Nephron progenitor cell (in vitro differentiated cells): ENCODE data around the gene DNAH10.

Experiments
- DNase-seq: peaks from one replicate; pipeline ENCODE4 v3.0.0; 2021
- H3K27ac Mint-ChIP-seq: 2 replicates; pipeline ENCODE4 v1.8.0; 2021; ENCODE audit warnings: mild to moderate bottlenecking, moderate library complexity, mixed read lengths
- H3K27me3 Mint-ChIP-seq: 2 replicates; pipeline ENCODE4 v1.8.0; 2021; ENCODE audit warnings: mild to moderate bottlenecking, low read depth, mixed read lengths; ENCODE audit not compliant: poor library complexity
- H3K36me3 Mint-ChIP-seq: 2 replicates; pipeline ENCODE4 v1.8.0; 2021; ENCODE audit warnings: low read depth, mixed read lengths
- H3K4me1 Mint-ChIP-seq: 2 replicates; pipeline ENCODE4 v1.8.0; 2021; ENCODE audit warnings: mixed read lengths
- H3K4me3 Mint-ChIP-seq: 2 replicates; pipeline ENCODE4 v1.8.0; 2021; ENCODE audit warnings: mild to moderate bottlenecking, moderate library complexity, mixed read lengths
- H3K9me3 Mint-ChIP-seq: 2 replicates; pipeline ENCODE4 v1.8.0; 2021; ENCODE audit warnings: mild to moderate bottlenecking, moderate library complexity, mixed read lengths
- TF ChIP-seq, protein P1 (sequence below): fragments of 200-600 bp; sonication (generic); IDR thresholded peaks from 2 replicates; pipeline ENCODE4 v1.5.0; 2021; ENCODE audit warnings: antibody characterized with exemption

DNAH10 gene

DNA sequence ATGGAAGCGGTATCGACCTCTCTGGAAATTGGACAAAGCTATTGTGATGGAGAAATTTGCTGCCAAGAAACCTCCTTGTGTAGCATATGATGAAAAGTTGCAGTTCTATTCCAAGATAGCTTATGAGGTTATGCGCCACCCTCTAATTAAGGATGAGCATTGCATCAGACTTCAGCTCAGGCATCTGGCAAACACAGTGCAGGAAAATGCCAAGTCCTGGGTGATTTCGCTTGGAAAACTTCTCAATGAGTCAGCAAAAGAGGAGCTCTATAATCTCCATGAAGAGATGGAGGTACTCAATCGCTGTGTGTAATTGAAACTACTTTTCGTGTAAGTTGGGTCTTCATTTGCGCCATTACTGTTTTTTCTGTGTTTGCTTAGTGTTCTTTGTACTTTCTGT, 51.2 kb downstream of the DNAH10 start:
- H3K4me1 Mint-ChIP-seq = no peaks in the 10 kb centered on the region
- peaks cover 35% of the 10 kb centered on the region for H3K9me3 Mint-ChIP-seq
- TF ChIP-seq, protein P1, sequence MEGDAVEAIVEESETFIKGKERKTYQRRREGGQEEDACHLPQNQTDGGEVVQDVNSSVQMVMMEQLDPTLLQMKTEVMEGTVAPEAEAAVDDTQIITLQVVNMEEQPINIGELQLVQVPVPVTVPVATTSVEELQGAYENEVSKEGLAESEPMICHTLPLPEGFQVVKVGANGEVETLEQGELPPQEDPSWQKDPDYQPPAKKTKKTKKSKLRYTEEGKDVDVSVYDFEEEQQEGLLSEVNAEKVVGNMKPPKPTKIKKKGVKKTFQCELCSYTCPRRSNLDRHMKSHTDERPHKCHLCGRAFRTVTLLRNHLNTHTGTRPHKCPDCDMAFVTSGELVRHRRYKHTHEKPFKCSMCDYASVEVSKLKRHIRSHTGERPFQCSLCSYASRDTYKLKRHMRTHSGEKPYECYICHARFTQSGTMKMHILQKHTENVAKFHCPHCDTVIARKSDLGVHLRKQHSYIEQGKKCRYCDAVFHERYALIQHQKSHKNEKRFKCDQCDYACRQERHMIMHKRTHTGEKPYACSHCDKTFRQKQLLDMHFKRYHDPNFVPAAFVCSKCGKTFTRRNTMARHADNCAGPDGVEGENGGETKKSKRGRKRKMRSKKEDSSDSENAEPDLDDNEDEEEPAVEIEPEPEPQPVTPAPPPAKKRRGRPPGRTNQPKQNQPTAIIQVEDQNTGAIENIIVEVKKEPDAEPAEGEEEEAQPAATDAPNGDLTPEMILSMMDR = no peak
- no peak overlapping the region for H3K4me3 Mint-ChIP-seq
- no peak overlapping the region for H3K27ac Mint-ChIP-seq
- no peaks in the 10 kb centered on the region for H3K36me3 Mint-ChIP-seq
- H3K27me3 Mint-ChIP-seq = peaks cover 15% of the 10 kb centered on the region
- DNase-seq = no peak

DNA sequence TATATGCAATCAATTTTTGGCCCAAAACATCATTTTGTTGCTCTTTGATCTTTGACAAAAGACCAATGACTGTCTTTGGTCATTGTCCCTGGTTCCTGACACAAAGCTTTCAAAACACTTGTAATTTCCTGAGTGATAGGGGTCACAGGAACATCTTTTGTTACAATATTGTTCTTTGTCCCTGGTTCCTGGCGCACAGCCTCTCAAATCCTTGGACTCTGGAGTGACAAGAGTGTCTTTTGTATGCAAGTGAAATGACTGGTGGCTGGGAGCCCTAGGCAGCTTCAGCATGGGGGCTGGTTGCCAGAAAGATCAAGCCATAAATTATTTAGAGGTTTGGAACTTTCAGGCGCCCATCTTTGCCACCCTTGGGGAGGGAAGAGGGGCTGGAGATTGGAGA, 53.9 kb downstream of the DNAH10 start:
- TF ChIP-seq, protein P1 = no peak
- no peaks in the 10 kb centered on the region for H3K4me1 Mint-ChIP-seq

DNA sequence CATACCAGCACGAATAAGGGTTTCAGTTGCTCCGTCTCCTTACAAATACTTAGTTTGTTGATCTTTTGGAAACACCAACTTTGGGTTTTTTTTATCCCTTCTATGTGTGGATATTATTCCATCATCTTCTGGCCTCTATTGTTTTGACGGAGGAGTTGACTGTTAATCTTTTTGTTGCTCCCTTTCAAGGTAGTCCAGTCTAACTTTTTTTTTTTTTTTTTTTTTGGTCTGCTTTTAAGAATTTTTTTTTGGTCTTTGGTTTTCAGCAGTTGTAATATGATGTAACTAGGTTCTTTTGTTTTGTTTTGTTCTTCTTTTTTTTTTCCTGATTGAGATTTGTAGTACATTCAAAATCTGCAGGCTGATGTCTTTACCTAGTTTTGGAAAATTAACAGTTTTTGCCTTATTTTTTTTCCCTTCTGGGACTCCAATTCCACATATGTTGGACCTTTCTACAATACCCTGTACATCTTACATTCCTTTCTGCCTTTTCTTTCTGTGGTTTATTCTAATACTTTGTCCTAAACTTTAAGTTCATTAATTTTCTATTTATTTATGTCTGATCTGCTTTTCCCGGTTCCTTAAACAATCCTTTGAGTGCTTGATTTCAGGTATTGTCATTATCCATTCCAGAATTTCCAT, 54.9 kb downstream of the DNAH10 start:
- Mint-ChIP-seq H3K36me3 (no peaks in the 10 kb centered on the region), H3K27ac (no peak overlapping the region), H3K9me3 (peaks cover 41% of the 10 kb centered on the region), H3K4me3 (no peak overlapping the region), H3K27me3 (peaks cover 8% of the 10 kb centered on the region), H3K4me1 (no peaks in the 10 kb centered on the region)
- DNase-seq = no peak
- TF ChIP-seq, protein P1 = no peak

More for the DNA sequence above, 53.9 kb downstream of the DNAH10 start:
- Mint-ChIP-seq H3K27me3 (peaks cover 8% of the 10 kb centered on the region), H3K4me3 (no peak overlapping the region), H3K36me3 (no peaks in the 10 kb centered on the region), H3K27ac (no peak overlapping the region), H3K9me3 (peaks cover 41% of the 10 kb centered on the region)
- DNase-seq = no peak

DNA sequence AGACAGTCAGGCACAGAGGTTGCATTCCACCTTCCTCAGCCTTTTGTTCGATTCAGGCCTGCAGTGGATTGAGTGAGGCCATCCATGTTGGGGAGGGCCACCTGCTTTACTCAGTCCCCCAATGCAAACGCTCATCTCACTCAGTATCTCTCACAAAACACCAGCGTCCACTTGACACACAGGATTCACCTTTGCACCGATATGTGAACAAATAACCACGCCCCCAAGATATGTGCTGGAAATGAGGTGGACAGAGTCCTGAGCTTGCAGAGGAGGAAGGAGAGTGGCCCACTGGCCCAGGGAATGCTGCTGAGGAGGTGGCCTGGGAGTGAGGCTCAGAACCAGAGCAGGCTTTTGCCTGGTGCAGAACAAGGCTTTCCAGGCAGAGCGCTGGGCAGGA, 60.7 kb downstream of the DNAH10 start:
- H3K9me3 Mint-ChIP-seq = peaks cover 29% of the 10 kb centered on the region
- no peak for DNase-seq
- no peak overlapping the region for H3K4me3 Mint-ChIP-seq
- TF ChIP-seq, protein P1 = no peak
- no peak overlapping the region for H3K27ac Mint-ChIP-seq
- no peaks in the 10 kb centered on the region for H3K36me3 Mint-ChIP-seq
- peaks cover 39% of the 10 kb centered on the region for H3K27me3 Mint-ChIP-seq
- H3K4me1 Mint-ChIP-seq = no peaks in the 10 kb centered on the region

DNA sequence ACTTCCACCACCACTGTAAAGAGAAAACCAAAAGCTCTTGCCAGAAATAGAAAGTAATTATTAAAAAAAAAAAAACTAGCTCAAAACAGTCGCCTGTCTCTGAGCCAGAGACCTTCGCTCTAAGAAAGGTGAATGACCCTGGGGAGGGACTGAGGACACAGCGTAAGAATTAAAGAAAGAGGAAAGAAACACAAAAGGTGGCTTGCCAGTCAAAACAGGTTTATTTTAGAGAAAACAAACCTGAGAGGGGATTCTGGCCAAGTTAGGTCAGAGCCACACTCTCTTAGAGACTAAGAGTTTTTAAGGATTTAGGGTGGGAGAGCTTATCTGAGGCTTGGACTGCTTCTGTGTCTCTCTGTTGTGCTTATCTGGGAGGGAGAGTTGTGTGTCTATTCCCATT, 66.0 kb downstream of the DNAH10 start:
- H3K36me3 Mint-ChIP-seq = no peaks in the 10 kb centered on the region
- no peak overlapping the region for H3K27ac Mint-ChIP-seq
- no peak for DNase-seq
- H3K4me1 Mint-ChIP-seq = no peaks in the 10 kb centered on the region
- no peak overlapping the region for H3K4me3 Mint-ChIP-seq
- peaks cover 53% of the 10 kb centered on the region for H3K9me3 Mint-ChIP-seq
- TF ChIP-seq, protein P1 = no peak
- peaks cover 33% of the 10 kb centered on the region for H3K27me3 Mint-ChIP-seq

DNA sequence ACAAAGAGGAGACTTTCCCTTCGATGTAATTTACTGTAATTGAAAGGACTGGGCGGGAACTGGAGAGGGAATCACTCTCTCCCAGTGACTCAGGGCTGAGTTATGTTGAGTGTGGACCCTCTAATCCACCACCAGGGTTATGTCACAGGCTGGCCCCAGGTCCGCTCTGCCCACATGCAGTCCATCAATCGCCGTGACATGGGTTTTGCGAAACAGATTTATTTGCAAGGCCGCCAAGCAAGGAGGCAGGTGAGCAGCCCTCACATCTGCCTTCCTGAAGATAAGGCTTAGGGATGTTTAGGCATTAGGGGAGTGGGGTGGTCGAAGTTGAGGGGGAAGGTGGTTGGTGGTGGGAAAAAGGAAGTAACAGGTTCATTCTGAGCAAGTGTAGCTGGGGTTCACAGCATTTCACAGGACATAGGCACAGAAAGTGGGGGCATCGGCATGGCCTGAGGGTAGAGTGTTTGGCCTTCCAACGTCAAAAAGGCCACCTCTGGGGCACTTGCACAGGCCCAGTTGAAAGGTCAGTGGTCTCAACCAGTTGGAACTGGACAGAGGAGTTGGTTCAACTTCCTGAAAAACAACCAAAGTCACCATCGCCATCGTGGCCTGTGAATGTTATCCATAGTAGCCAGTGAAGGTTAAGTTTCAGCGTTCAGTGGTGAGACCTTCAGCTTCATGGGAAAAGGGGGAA, 66.9 kb downstream of the DNAH10 start:
- TF ChIP-seq, protein P1 = no peak
- no peak overlapping the region for H3K27ac Mint-ChIP-seq
- H3K36me3 Mint-ChIP-seq = no peaks in the 10 kb centered on the region
- no peak for DNase-seq
- H3K9me3 Mint-ChIP-seq = peaks cover 60% of the 10 kb centered on the region
- H3K4me1 Mint-ChIP-seq = no peaks in the 10 kb centered on the region
- peaks cover 27% of the 10 kb centered on the region for H3K27me3 Mint-ChIP-seq
- no peak overlapping the region for H3K4me3 Mint-ChIP-seq
